ENCODE results near the gene WFS1.
A peak's percentile ranks its signal among the peaks of the same experiment; 100 is the strongest.

WFS1 gene
- 3.7 to 9.1 (median 4.7) reads per million in 3 experiments for total RNA-seq

- peak; percentile 93 for DNase-seq
Observed at GRCh38 chr4:6269616-6270511, at the start of gene WFS1. WFS1 (plus strand) TSS chr4:6269850; CDS start chr4:6277456, 7,606 bp downstream.

- no peak for DNase-seq
Observed at GRCh38 chr4:6221301-6221850, 48.3 kb upstream of the WFS1 start.

GRCh38 chr4:6221851-6222760 is 47.5 kb upstream of the WFS1 start:
- no peak for DNase-seq

- DNase-seq = no peak
Observed at GRCh38 chr4:6222761-6223292, 46.8 kb upstream of the WFS1 start.

GRCh38 chr4:6224735-6225134 is 44.9 kb upstream of the WFS1 start:
- no peak for DNase-seq

GRCh38 chr4:6225469-6225868 is 44.2 kb upstream of the WFS1 start:
- no peak for DNase-seq

- no peak for DNase-seq
Observed at GRCh38 chr4:6226506-6226905, 43.1 kb upstream of the WFS1 start.

GRCh38 chr4:6227412-6228157 is 42.1 kb upstream of the WFS1 start:
- DNase-seq = no peak

- DNase-seq = no peak
Observed at GRCh38 chr4:6228158-6229067, 41.2 kb upstream of the WFS1 start.

GRCh38 chr4:6229095-6229494 is 40.6 kb upstream of the WFS1 start:
- DNase-seq = no peak

GRCh38 chr4:6229671-6230501 is 39.8 kb upstream of the WFS1 start:
- no peak for DNase-seq

- DNase-seq = no peak
Observed at GRCh38 chr4:6230502-6230785, 39.2 kb upstream of the WFS1 start.

GRCh38 chr4:6230827-6231662 is 38.6 kb upstream of the WFS1 start:
- DNase-seq = no peak

- no peak for DNase-seq
Observed at GRCh38 chr4:6231663-6232165, 37.9 kb upstream of the WFS1 start.

GRCh38 chr4:6232836-6233785 is 36.5 kb upstream of the WFS1 start:
- no peak for DNase-seq

- DNase-seq = no peak
Observed at GRCh38 chr4:6233929-6234328, 35.7 kb upstream of the WFS1 start.

GRCh38 chr4:6235012-6235411 is 34.6 kb upstream of the WFS1 start:
- DNase-seq = no peak
